MM.1S (cell line): Measurements from ENCODE around the gene ELK3.

Source experiments
- DNase-seq: peaks from one replicate; pipeline ENCODE4 v3.0.0-alpha.2; 2015
- H2AFZ ChIP-seq: fragments of 300-600 bp; sonication (generic); 2 replicates; pipeline ENCODE4 v1.6.0; 2016; ENCODE audit warnings: antibody characterized with exemption, low read length
- H3F3A ChIP-seq: fragments of 300-600 bp; sonication (generic); 2 replicates; pipeline ENCODE4 v1.6.1; 2016; ENCODE audit warnings: mild to moderate bottlenecking, antibody characterized with exemption, low read length, moderate library complexity, mixed read lengths; ENCODE audit not compliant: insufficient read depth
- H3K27ac ChIP-seq: fragments of 300-600 bp; sonication (generic); 2 replicates; pipeline ENCODE4 v1.5.1; 2016; ENCODE audit warnings: mild to moderate bottlenecking, low read length
- H3K27me3 ChIP-seq: fragments of 300-600 bp; sonication (generic); replicated peaks from 2 replicates; pipeline ENCODE4 v1.6.0; 2016; ENCODE audit warnings: low read length; ENCODE audit not compliant: insufficient read depth
- H3K36me3 ChIP-seq: fragments of 300-600 bp; sonication (generic); replicated peaks from 2 replicates; pipeline ENCODE4 v1.6.1; 2016; ENCODE audit warnings: mild to moderate bottlenecking, low read length, mixed read lengths; ENCODE audit not compliant: insufficient read depth
- H3K4me1 ChIP-seq: fragments of 300-600 bp; sonication (generic); 2 replicates; pipeline ENCODE4 v1.6.1; 2016; ENCODE audit warnings: low read length, mixed read lengths
- H3K4me2 ChIP-seq: fragments of 300-600 bp; sonication (generic); 2 replicates; pipeline ENCODE4 v1.6.0; 2016; ENCODE audit warnings: low read depth, low read length
- H3K4me3 ChIP-seq: fragments of 300-600 bp; sonication (generic); 2 replicates; pipeline ENCODE4 v1.5.1; 2016; ENCODE audit warnings: low read length, mixed read lengths
- H3K79me2 ChIP-seq: fragments of 300-600 bp; sonication (generic); 2 replicates; pipeline ENCODE4 v1.6.1; 2016; ENCODE audit warnings: mixed run types, low read length, mixed read lengths
- H3K9ac ChIP-seq: fragments of 300-600 bp; sonication (generic); 2 replicates; pipeline ENCODE4 v1.6.1; 2016; ENCODE audit warnings: low read length, mixed read lengths
- H3K9me2 ChIP-seq: fragments of 300-600 bp; sonication (generic); replicated peaks from 2 replicates; pipeline ENCODE4 v1.6.1; 2016; ENCODE audit warnings: mild to moderate bottlenecking, low read length, mixed read lengths; ENCODE audit not compliant: insufficient read depth
- H3K9me3 ChIP-seq: fragments of 300-600 bp; sonication (generic); replicated peaks from 2 replicates; pipeline ENCODE4 v1.6.1; 2016; ENCODE audit warnings: mild to moderate bottlenecking, low read length, mixed read lengths; ENCODE audit not compliant: insufficient read depth
- H4K20me1 ChIP-seq: fragments of 300-600 bp; sonication (generic); 2 replicates; pipeline ENCODE4 v1.6.1; 2016; ENCODE audit warnings: mild to moderate bottlenecking, low read length, moderate library complexity, mixed read lengths; ENCODE audit not compliant: insufficient read depth
- EZH2 ChIP-seq: fragments of 300-600 bp; sonication (generic); optimal IDR thresholded peaks from 2 replicates; pipeline ENCODE3; 2017; ENCODE audit warnings: low read depth, mild to moderate bottlenecking, antibody characterized with exemption, low read length, mixed read lengths
- EZH2phosphoT487 ChIP-seq: fragments of 300-600 bp; sonication (generic); IDR thresholded peaks from 2 replicates; pipeline ENCODE4 v1.6.1; 2018; ENCODE audit warnings: antibody characterized with exemption, low read length
- TF ChIP-seq, protein P1 (sequence below): fragments of 300-600 bp; sonication (generic); IDR thresholded peaks from 2 replicates; pipeline ENCODE4 v1.5.1; 2016; ENCODE audit warnings: antibody characterized with exemption, low read length, mixed read lengths

ELK3 gene

DNA sequence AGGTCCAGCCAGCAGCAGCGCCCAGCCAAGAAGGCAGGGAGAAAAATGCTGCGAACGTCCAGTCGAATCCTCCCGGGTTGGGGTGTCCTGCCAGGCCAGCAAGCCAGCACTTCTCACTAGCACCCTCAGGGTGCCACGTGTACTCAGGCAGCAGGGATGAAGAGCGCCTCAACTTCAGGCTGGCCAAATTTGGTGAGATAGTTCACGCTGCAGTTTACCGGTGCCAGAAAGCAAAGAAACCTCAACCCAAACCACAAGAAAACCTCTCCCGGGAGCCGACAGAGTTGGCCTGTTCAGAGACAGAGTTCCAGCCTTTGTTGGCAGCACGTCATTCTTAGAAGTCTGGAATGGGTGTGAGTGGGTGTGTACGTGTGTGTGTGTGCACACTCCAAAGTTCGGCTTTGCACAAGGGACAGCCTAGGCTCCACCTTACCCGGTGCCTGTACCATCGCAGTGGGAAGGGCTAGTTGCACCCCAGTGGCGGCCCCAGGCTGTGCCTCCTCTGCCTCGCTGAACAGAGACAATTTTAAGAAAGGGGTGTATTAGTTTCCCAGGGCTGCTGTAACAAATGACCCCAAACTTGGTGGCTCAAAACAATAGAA lies 42.1 kb downstream of the ELK3 start:
- DNase-seq = no peak
- Histone ChIP-seq H3K79me2 (peaks cover 97% of the 10 kb centered on the region), H3K36me3 (no peaks in the 10 kb centered on the region), H3K9me3 (no peaks in the 10 kb centered on the region), H3K27me3 (no peaks in the 10 kb centered on the region), H3K9ac (no peak overlapping the region), H3K9me2 (no peaks in the 10 kb centered on the region), H3K4me2 (no peak overlapping the region), H3F3A (no peaks in the 10 kb centered on the region), H3K4me3 (no peak overlapping the region), H4K20me1 (peaks cover 21% of the 10 kb centered on the region), H2AFZ (no peak overlapping the region), H3K27ac (no peak overlapping the region), H3K4me1 (no peaks in the 10 kb centered on the region)
- TF ChIP-seq EZH2 (no peak), EZH2phosphoT487 (no peak)
- TF ChIP-seq, protein P1, sequence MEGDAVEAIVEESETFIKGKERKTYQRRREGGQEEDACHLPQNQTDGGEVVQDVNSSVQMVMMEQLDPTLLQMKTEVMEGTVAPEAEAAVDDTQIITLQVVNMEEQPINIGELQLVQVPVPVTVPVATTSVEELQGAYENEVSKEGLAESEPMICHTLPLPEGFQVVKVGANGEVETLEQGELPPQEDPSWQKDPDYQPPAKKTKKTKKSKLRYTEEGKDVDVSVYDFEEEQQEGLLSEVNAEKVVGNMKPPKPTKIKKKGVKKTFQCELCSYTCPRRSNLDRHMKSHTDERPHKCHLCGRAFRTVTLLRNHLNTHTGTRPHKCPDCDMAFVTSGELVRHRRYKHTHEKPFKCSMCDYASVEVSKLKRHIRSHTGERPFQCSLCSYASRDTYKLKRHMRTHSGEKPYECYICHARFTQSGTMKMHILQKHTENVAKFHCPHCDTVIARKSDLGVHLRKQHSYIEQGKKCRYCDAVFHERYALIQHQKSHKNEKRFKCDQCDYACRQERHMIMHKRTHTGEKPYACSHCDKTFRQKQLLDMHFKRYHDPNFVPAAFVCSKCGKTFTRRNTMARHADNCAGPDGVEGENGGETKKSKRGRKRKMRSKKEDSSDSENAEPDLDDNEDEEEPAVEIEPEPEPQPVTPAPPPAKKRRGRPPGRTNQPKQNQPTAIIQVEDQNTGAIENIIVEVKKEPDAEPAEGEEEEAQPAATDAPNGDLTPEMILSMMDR = no peak

DNA sequence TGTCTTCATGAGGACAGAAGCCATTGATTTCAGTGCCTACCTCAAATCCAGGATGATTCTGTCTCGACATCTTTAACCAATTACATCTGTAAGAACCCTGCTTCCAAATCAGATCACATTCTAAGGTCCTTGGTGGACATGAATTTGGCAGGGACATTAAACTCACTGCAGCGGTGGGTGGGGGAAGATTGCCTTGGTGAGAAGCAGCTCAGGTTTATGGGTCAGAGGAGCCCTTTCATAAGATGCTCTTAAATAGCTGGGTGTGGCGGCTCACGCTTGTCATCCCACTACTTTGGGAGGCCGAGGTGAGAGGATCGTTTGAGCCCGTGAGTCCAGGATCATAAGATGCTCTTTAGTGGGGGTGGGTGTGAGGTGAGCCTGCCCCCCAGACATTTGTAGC lies 42.9 kb downstream of the ELK3 start:
- Histone ChIP-seq H3K27ac (no peak overlapping the region), H3K36me3 (no peaks in the 10 kb centered on the region), H3K27me3 (no peaks in the 10 kb centered on the region), H4K20me1 (peaks cover 21% of the 10 kb centered on the region), H3K79me2 (peaks cover 97% of the 10 kb centered on the region), H3K9ac (no peak overlapping the region), H3F3A (no peaks in the 10 kb centered on the region), H3K4me2 (no peak overlapping the region), H3K9me3 (no peaks in the 10 kb centered on the region), H3K4me1 (no peaks in the 10 kb centered on the region), H2AFZ (no peak overlapping the region), H3K9me2 (no peaks in the 10 kb centered on the region), H3K4me3 (no peak overlapping the region)
- no peak for DNase-seq
- TF ChIP-seq EZH2 (no peak), EZH2phosphoT487 (no peak)
- TF ChIP-seq, protein P1 = no peak

DNA sequence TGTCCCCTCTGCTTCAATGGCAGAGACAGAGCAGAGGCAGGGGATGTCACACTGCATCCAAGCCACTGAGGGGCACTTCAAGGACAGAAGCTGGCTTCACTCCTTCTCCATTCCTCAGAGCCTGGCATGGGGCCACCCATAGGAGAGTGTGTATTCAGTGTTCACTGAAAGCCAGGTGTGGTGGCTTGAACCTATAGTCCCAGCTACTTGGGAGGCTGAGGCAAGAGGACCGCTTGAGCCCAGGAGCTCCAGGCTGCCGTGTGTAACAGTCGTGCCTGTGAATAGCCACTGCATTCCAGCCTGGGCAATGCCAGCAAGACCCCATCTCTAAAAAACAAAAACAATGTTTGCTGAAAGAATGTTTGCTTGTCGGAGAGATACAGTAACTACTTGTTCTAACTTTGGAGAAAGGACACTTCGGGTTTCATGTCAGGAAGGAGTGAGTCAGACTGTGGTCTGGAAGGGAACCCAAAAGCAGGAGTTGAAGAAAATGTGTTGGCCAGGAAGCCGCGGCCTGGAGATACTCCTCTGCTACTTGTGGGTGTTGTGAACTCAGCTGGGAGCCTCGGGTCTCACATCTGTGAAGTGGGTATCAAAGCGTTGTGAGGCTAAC lies 43.4 kb downstream of the ELK3 start:
- Histone ChIP-seq H3K79me2 (peaks cover 98% of the 10 kb centered on the region), H4K20me1 (peaks cover 21% of the 10 kb centered on the region), H3K4me2 (no peak overlapping the region), H3K9me3 (no peaks in the 10 kb centered on the region), H2AFZ (no peak overlapping the region), H3K9ac (no peak overlapping the region), H3K4me1 (no peaks in the 10 kb centered on the region), H3K9me2 (no peaks in the 10 kb centered on the region), H3K27ac (no peak overlapping the region), H3F3A (no peaks in the 10 kb centered on the region), H3K4me3 (no peak overlapping the region), H3K27me3 (no peaks in the 10 kb centered on the region), H3K36me3 (no peaks in the 10 kb centered on the region)
- TF ChIP-seq EZH2phosphoT487 (no peak), EZH2 (no peak)
- TF ChIP-seq, protein P1 = no peak
- DNase-seq = no peak
